Esophagus muscularis mucosa (tissue), 4 donors: ENCODE data around the gene LEKR1.

Experiments
- EP300 ChIP-seq: sonication (generic); formaldehyde crosslinking; IDR thresholded peaks from one replicate; pipeline ENCODE4 v1.6.1; 2017; ENCODE audit warnings: antibody characterized with exemption
- POLR2A ChIP-seq: fragments of 450-650 bp; IDR thresholded peaks from one replicate; pipeline ENCODE4 v1.6.1; 2017; ENCODE audit warnings: antibody characterized with exemption, moderate library complexity, mild to moderate bottlenecking, low read depth
- POLR2AphosphoS5 ChIP-seq, 2 donors: sonication (generic); formaldehyde crosslinking; IDR thresholded peaks; one replicate each; pipeline ENCODE4 v1.6.1; 2017; ENCODE audit warnings: antibody characterized with exemption in 2 of 2
- TF ChIP-seq, protein P1 (sequence below), 3 experiments: fragments of 200-600 bp in 2 of 3; fragments of 450-650 bp in 1 of 3; sonication (generic) in 2 of 3; IDR thresholded peaks; one replicate each; pipeline ENCODE4 v1.5.1; 2017 to 2019; ENCODE audit warnings: antibody characterized with exemption in 3 of 3, mild to moderate bottlenecking in 2 of 3, moderate library complexity in 1 of 3

DNA sequence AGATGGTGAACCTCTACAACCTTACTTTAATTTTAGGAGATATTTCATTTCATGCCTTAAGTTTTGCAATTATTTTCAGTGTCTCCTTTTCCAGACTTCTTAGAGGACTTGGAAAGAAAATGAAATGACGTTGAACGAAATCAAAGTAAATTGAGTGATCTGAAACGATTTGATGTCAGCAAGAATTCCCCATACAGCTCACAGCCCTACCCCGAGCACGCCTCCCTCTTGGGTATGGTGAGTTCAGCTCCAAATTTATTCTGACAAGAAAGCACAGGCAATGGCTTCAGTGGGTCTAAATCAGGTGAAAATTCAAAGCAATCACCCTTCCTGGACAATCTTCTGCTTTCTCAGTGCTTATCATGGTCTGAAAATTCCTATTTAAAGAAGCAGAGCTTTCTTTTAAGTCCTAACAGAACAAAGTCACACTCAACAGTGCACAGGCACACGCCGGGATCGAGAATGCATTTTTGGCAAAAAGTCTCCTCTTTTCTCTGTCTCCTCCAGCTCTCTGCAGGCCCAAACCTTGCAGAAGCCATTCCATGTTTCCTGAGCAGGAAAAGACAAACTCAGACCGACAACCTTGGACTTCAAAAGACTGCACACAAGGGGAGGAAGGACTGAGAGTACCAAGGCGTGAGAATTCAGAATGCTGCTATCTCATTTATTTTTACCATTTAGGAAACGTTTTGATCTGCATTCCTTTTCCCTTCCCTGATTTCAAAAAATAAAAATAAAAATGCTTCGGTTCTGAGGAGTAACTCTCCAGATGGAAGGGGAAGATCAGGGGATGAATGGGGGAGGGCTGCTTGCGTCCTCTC is 261.8 kb downstream of the LEKR1 start:
- TF ChIP-seq, protein P1, sequence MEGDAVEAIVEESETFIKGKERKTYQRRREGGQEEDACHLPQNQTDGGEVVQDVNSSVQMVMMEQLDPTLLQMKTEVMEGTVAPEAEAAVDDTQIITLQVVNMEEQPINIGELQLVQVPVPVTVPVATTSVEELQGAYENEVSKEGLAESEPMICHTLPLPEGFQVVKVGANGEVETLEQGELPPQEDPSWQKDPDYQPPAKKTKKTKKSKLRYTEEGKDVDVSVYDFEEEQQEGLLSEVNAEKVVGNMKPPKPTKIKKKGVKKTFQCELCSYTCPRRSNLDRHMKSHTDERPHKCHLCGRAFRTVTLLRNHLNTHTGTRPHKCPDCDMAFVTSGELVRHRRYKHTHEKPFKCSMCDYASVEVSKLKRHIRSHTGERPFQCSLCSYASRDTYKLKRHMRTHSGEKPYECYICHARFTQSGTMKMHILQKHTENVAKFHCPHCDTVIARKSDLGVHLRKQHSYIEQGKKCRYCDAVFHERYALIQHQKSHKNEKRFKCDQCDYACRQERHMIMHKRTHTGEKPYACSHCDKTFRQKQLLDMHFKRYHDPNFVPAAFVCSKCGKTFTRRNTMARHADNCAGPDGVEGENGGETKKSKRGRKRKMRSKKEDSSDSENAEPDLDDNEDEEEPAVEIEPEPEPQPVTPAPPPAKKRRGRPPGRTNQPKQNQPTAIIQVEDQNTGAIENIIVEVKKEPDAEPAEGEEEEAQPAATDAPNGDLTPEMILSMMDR (IDR thresholded peaks at IDR 0.05): no peak
- TF ChIP-seq EP300: no peak
- TF ChIP-seq POLR2AphosphoS5 (IDR thresholded peaks at IDR 0.05): no peak
- TF ChIP-seq POLR2A: no peak
